Cardiac septum (tissue), 1 donor: ENCODE results near the gene OLFML2A. TPM values are rescaled to one million over a fixed set of nuclear protein-coding genes. Genes with fewer than 3 reads are reported as not detected.
"Not testable (repeated sequence)": the region's sequence is repeated elsewhere in the genome, so short reads cannot be mapped to it uniquely, and the experiment has no call there.

Source experiments
- DNase-seq: peaks from one replicate; pipeline ENCODE4 v3.0.0-alpha.2; 2020; ENCODE audit warnings: low spot score
- intact Hi-C: fragments of 100-400 bp; cut with DNase I; formaldehyde crosslinking; loops from one replicate; pipeline ENCODE4 v1.14.0; 2022
- long read RNA-seq: library from polyadenylated mRNA; unstranded; transcript quantifications from one replicate; pipeline ENCODE4 v2.0.0, GENCODE V29; 2021
- total RNA-seq: library from RNA; stranded (reverse); fragmentation: NEBNext Ultra II Directional; extraction: Animal tissue kit (Norgen Biotek cat#: 25700); gene quantifications from one replicate; pipeline ENCODE4 v1.2.1, GENCODE V29; 2021
- donor health status: DM: no; HTN: no; CAD: no.

OLFML2A gene
- 46.4 TPM for total RNA-seq
- long read RNA-seq, full-length matches to known transcripts, result 6 of 43 reads
- long read RNA-seq, partial matches to known transcripts, result 1 of 43 reads
- long read RNA-seq, other reads (novel, unspliced or antisense), result 36 of 43 reads

DNA sequence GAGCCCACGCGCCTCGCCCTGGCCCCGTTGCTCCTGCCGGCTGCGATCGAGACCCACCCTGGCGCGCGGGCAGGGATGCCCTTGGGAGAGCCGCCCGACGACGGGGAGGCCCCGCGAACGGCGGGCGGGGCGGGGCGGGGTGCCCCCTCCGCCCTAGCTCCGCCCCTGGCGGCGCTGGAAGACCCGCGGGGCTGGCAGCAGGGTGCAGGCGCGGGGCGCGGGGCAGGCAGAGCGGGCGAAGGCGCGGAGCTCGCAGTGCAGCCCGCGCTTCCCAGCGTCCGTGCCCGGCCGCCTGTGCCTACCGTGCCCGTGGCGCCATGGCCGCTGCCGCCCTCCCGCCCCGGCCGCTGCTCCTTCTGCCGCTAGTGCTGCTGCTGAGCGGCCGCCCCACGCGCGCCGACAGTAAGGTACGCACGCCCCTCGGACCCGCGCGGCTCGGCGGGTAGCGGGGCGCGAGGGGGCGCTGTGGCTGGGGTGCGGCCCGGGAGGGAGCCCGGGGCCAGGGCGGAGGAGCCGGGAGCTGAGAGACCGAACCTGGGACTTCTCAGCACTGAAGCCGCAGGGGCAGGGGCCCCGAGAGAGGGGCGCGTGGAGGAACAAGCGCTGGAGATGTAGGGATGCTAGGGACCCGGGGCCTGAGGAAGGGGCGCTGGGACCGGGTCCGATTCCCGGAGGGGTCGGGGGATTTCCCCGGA, at the start of gene OLFML2A:
TSS of gene OLFML2A (plus strand) at position 180 of the 695 bp plus-strand sequence. CDS start at position 318, 138 bp downstream.
- DNase-seq, result peak; percentile 76
- intact Hi-C loops, result loop anchor here (5.0 to 10.0 kb wide), 3 partner anchors 55 to 598 kb away; partner anchors contain the start of gene SCAI

GRCh38 chr9:124730772-124731171, 46.2 kb upstream of the OLFML2A start:
- intact Hi-C loops, result no loop called here
- no peak for DNase-seq

GRCh38 chr9:124733964-124734740, 42.8 kb upstream of the OLFML2A start:
- DNase-seq, result no peak
- intact Hi-C loops, result no loop called here

- intact Hi-C loops, DNase-seq: not testable (repeated sequence)
Observed at GRCh38 chr9:124734741-124735083, 42.2 kb upstream of the OLFML2A start.

GRCh38 chr9:124735121-124735520, 41.8 kb upstream of the OLFML2A start:
- intact Hi-C loops, result no loop called here
- no peak for DNase-seq

- intact Hi-C loops, DNase-seq: not testable (repeated sequence)
Observed at GRCh38 chr9:124738075-124738474, 38.9 kb upstream of the OLFML2A start.

GRCh38 chr9:124739360-124739759, 37.6 kb upstream of the OLFML2A start:
- no peak for DNase-seq
- intact Hi-C loops, result no loop called here

DNA sequence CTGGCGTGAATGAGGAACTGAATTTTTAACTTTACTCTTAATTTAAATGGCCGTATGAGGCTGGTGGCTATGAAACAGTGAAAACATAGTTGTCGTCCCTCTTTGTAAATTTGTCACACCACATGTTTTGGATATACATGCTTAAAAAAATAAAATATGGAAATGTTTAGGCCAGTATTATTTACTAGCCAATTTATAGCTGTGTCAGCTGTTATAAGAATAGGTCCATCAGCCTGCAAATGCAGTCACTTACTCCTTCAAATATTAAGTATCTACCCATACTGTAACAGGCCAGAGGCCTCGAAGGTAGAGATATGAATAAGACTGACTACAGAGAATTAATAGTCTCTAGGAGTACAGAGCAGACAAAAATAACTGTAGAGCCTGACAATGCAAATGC, 35.8 kb upstream of the OLFML2A start:
- intact Hi-C loops, result no loop called here
- no peak for DNase-seq

GRCh38 chr9:124741662-124742061, 35.3 kb upstream of the OLFML2A start:
- intact Hi-C loops, result no loop called here
- DNase-seq, result no peak

- intact Hi-C loops, result no loop called here
- no peak for DNase-seq
Observed at GRCh38 chr9:124742940-124743339, 34.0 kb upstream of the OLFML2A start.

- no peak for DNase-seq
- intact Hi-C loops, result no loop called here
Observed at GRCh38 chr9:124743686-124744348, 33.1 kb upstream of the OLFML2A start.

GRCh38 chr9:124747065-124747464, 29.9 kb upstream of the OLFML2A start:
- intact Hi-C loops, result no loop called here
- no peak for DNase-seq

- no peak for DNase-seq
- intact Hi-C loops, result no loop called here
Observed at GRCh38 chr9:124749284-124749683, 27.6 kb upstream of the OLFML2A start.

GRCh38 chr9:124749781-124750180, 27.2 kb upstream of the OLFML2A start:
- intact Hi-C loops, result no loop called here
- DNase-seq, result no peak

GRCh38 chr9:124752967-124753366, 24.0 kb upstream of the OLFML2A start:
- DNase-seq, result no peak
- intact Hi-C loops, result no loop called here

DNA sequence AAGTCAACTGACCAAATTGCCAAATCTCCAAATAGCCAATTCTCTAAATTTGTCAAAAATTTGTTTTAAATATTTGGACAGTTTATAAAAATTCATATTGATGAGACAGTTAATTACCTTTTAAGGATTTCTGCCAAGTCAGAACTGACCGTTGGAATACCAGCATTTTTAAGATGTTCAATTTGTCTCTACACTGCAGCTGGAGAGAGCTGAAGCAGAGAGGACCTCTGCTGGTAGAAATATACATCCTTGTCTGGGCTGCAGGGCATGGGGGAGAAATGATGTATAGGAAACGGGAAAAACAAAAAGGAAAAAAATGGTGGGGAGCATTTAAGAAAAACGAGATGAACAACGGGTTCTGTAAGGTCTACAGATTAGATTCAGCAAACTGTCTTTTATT, 22.6 kb upstream of the OLFML2A start:
- DNase-seq, result no peak
- intact Hi-C loops, result no loop called here

DNA sequence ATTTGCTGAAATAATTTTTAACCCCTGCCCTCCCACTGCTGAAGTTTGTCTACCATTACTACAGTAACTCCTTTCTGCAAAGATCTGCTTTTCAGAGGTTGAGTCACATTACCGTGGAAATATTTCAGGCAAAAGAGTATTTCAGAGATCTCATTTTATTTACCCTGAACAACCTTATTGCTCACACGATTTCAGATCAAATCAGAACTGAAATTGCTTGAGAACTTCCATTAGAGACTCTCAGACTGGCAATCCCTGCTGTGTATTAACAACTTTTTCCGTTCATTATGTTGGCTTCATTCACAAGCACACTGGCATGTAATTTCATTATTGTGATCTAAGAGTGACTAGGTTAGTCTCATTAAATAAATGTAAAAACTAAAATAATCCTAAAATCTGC, 21.9 kb upstream of the OLFML2A start:
- intact Hi-C loops, result no loop called here
- no peak for DNase-seq

DNA sequence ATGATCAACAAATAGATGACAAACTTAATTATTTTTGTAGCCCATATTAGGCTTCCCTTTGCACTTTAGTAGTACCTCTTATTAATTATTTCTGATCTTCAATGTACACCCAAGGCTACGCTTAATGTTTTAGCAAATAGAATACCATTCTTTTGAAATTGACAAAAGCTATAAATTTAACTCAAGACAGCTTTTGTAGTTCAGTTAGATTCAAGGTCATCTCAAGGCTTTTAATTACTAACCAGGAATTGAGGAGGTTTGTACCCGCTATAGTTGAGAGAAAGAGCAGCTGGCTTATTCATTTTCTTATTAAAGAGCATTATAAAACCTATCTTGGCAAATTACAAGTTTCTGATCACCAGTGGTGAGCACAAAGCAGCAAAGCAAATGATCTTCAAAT, 20.9 kb upstream of the OLFML2A start:
- DNase-seq, result no peak
- intact Hi-C loops, result no loop called here

DNA sequence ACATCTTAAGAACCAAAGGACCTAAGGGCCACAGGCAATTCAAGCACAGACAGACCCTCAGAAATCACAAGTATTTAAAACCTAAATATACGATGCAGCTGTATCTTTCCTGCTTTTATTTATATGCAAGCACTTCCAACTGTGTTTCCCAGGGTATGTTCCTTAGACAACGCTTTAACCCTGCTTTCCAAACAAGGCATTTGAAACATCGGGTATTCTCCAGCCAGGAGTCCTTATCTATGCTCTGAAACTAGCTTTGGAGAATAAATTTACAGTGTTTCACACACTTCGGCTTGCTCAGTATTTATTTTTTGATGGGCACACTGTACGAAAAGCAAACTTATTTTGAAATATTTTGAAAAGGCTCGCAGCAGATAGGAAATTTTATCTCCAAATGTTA, 19.3 kb upstream of the OLFML2A start:
- DNase-seq, result no peak
- intact Hi-C loops, result no loop called here

DNA sequence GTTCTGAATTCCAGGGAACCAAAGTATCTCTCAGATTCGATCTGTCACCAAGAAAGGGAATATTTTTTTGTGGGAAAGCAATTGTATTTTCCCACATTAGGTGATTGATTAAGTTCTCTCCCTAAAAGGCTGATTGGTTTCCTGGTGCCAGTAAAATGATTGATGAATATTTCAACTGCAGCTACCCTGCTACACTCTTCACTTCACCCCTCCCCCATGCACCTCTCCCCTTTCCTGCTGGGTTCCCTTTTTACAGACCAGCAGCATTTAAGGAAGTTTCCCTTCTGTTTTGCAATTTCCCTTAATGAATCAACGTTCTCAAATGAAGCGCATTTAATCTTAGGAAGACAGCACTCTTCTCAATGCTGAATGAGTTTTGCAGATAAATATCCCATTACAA, 18.9 kb upstream of the OLFML2A start:
- no peak for DNase-seq
- intact Hi-C loops, result no loop called here
